SIG-M5 treated with dmso at 0.1 percent for 504 hours (cell line): ENCODE measurements around the gene VWA8.
"Not testable (repeated sequence)": the region's sequence is repeated elsewhere in the genome, so short reads cannot be mapped to it uniquely, and the experiment has no call there.

Experiments
- DNase-seq: peaks from one replicate; lab custom pipeline; 2025; ENCODE audit not compliant: unreplicated experiment; lab: John Stamatoyannopoulos, UW

Gene VWA8

DNA sequence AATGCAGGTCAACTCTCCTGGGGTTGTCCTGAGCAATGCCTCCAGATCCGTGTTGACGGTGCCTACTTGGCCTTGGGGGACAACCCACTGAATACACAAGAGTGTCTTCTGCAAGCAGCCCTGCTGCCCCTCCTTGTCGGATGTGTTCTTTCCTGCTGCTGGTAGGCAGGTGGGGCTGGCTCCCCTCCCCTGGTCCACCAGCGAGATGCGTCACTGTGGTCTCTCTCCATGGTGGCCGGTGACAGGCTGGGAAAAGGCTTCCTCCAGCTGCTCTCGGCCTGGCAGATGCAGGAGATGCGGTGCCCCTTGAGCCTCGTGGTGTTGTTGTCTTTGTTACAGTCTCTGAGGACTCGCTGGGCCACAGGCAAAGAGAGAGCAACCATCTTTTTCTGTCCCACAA is 418.6 kb downstream of the VWA8 start:
- DNase-seq: no peak

DNA sequence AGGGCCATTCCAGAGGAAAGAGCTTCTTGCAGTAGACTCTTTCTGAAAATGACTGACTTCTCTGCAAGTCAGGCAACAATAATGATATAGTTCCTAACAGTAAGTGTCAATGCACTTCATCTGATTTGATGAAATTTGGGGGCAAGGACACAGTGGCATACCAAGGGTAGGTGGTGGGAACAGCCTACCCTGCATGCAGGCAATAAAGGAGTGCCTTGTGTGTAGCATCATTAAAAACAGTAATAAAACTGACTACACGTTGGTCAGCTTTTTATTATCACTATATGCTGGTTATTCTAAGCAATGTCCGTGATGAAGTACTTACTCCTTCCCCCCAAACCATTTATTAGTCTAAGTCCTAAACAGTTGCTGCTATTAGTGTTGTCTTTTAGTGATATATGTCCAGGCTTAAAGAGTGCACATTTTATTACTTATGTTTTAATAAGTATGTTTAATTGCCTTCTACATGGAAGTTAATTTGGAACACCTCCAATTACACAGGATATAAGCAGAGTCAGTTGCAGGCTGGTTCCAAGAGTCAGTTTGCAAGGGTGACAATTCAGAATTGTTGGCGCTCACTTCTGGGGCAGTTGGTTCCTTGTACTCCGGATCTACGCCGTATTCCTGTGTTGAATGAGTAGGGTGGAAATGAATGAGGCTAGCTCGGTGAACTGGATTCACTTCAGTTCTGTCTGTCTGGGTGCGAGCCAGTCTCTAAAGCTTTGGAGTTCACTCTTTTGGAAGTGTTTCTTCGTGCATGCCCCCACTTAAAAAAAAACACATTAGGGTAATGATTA is 419.6 kb downstream of the VWA8 start:
- no peak for DNase-seq

DNA sequence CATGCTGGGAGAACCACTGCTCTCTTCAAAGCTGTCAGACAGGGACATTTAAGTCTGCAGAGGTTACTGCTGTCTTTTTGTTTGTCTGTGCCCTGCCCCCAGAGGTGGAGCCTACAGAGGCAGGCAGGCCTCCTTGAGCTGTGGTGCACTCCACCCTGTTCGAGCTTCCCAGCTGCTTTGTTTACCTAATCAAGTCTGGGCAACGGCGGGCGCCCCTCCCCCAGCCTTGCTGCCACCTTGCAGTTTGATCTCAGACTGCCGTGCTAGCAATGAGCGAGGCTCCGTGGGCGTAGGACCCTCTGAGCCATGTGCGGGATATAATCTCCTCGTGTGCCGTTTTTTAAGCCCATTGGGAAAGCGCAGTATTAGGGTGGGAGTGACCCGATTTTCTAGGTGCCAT is 420.7 kb downstream of the VWA8 start:
- DNase-seq: not testable (repeated sequence)

DNA sequence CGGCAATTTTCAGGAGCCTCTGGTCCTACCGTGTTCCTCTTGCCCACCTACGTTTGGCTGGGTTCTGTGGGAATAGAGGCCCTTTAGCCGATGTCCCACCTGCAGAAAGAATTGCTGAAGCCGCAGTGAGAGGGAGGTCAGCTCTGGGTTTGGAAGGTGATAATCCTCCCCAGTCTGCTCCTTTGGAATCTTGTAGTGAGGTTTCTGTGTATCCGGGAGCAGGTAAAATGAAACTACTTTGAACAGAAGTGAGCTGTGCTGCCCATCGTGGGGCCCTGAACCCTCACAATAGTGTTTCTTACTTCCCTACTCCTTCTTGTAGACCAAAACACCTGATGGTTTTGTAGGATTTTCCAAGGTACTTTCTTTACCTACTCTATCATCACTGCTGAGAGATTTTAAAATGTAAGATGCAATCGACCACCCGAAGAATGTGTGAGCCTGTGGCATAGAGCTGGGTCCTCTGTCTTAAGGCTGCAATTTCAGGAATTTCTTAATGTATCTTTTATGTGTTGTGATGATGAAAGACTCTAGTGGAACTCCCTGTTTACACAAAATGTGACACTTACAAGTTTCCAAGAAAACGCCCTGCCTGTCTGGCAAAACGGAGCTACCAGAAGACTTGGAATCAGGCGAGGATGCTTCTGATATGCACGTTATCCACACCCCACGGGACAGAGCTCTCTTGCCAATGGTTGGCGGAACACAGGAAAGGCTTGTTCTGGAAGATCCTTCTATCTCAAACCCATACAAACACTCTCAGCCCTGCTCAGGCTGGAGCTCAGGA is 427.4 kb downstream of the VWA8 start:
- no peak for DNase-seq

DNA sequence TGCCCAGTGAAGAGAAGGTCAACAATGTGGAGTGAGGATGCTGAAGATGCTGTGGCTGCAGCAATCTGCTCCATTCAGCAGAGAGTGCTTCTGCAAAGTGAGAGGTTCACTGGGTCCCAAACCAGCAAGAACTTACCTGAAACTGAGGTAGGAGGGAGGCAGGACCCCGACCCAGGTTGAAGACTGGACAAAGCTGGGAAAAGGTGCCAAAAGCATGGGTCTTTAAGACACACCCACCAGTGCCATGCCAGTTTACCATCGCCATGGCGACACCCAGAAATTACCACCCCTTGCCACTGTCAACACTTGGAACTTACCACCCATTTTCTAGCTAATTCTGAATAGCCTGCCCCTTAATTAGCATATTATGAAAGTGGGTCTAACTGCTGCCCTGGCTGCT is 432.9 kb downstream of the VWA8 start:
- DNase-seq: no peak

DNA sequence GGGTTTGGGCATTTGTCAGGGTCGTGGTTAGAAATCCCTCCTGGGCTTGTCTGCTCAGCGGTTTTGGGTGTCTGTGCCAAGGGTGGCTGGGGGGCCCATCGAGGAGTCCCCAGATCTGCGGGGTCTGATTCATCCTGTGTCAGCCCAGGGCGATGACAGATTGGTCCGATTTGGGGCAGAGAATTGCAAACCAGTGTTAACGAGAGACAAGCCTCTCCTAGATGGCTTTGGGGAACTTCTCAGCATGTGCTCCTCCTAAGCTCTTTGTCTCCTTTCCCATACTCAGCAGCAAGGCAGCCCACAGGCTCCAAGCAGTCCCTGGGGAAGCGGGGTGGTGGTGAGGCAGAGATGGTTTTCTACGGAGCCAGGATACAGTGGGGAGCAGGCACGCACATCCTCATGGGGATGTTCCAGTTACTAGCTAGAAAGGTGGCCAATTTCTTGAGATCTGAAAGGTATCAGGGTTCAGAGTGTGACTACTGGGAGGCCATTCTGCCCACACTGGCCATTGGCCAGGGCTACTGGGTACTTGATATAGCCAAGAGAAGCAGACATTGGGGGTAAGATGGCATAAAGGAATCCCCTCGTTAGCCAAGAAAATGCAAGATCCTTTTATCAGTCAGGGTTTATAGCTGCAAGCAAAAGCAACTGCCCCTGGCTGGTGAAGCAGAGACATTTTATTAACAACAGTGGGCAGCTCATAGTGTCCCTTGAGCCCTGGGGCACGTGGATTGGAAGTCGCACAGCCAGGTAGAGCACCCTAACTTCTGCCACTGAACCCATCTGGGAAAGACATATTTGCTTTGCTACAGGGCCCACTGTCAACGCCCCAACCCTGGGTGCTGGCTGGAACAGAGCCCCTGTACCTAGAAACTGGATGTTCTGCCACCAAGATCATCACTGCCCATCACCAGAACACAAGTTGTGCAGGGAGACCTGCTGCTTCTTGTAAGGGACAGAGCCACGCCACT is 440.0 kb downstream of the VWA8 start:
- no peak for DNase-seq

DNA sequence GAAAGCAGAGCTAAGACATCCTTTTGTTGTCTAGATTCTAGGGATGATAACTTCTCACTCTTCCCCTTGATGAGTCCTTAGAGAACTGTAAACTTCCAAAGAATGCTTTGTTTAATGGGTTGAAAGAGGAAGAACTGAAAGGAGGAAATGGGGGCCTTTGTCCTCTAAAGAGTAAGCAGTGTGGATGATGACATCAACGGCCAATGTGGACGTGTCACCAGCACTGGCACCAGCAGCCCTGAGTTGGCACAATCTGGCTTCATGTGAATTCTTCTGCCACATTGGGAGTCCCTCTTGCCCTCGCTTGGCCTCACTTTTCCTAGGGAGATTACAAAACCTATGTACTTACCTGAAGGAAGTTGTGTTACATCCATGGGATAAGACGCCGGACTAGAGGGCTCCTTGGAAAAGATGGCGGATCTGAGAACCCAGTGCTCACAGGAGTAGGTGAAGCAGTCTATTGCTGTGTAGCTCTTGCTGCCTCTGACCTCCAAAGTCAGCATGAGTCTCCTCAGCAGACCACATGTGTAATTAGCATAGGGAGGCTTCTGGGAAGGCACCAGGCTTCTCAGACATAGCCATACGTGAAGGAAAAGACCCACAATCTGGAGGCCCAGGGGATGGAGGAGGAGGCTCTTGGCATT is 440.8 kb downstream of the VWA8 start:
- DNase-seq: peak; percentile 62
